ENCODE results near the gene DMD. TPM values are rescaled to one million over a fixed set of nuclear protein-coding genes. Genes with fewer than 3 reads are reported as not detected.

Gene DMD
- total RNA-seq, 1 experiment from 2014 or later, result 25.3 TPM

DNA sequence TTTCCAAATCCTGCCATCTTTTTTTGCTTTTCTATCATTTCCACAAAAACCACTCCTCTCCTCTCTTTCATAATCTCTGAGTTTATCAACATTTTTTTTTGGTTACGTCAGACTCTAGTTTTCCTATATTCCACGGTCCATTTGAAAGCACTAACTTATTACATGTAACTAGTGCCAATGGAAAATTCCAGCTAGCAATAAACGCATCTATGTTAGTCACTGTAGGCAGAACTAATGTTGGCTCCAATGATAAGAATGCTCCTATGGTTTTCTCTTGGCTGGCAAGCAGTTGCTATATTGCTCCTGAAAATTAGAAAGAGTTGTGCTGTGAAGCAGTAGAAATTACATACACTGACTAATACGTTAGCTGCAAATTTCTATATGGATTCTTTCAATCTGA, 1504.9 kb downstream of the DMD start:
- ChIA-PET POLR2A (ENCODE audit: unreplicated experiment) (no interaction called here), CTCF (no interaction called here)
- no TSS peak for BruUV-seq (replicated peaks)

DNA sequence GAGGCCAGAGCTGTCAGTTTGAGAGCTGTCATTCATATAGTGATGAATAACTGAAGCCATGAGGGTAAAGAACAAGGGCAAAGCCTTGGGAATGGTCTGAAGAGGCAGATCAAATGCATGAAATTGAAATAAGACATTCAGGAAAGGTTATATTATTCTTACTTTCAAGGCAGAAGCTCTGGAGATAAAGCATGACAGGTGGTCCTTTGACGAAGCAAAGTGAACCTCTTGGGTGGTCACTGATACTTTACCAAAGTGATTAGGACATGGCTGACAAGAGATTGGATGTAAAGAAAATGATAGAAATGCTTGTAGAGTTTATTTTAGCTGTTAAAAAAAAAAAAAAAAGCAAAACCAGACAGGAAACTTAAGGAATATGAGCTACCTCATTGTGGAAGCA, 1505.5 kb downstream of the DMD start:
- POLR2A ChIA-PET (ENCODE audit: unreplicated experiment), result no interaction called here
- no peak for DNase-seq
- CTCF ChIA-PET, result no interaction called here

More for the DNA sequence above, 1504.9 kb downstream of the DMD start:
- Histone ChIP-seq H3K27me3 (ENCODE audit: insufficient read depth, low read depth) (no peaks in the 10 kb centered on the region), H3K36me3 (ENCODE audit: low read depth) (no peaks in the 10 kb centered on the region), H3K9me3 (ENCODE audit: insufficient read depth, low read depth) (no peaks in the 10 kb centered on the region), H2AFZ (no peak overlapping the region), H3K4me2 (no peak overlapping the region), H3K9me2 (ENCODE audit: insufficient read depth) (no peaks in the 10 kb centered on the region), H3K79me2 (ENCODE audit: low read depth) (no peaks in the 10 kb centered on the region), H3K27ac (no peak overlapping the region), H4K20me1 (ENCODE audit: insufficient read depth) (no peaks in the 10 kb centered on the region), H3K4me3 (no peak overlapping the region), H3F3A (ENCODE audit: insufficient read depth, low read depth) (no peaks in the 10 kb centered on the region), H3K4me1 (replicated peaks; ENCODE audit: insufficient read depth) (no peaks in the 10 kb centered on the region)
- DNase-seq, result no peak
- TF ChIP-seq EZH2 (IDR thresholded peaks at IDR 0.05; ENCODE audit: low read depth) (no peak), CTCF (conservative IDR thresholded peaks at IDR 0.05) (no peak)
- intact Hi-C loops (cut with micrococcal nuclease; ENCODE audit: unreplicated experiment), result no loop called here

GRCh38 chrX:31704938-31705337, 1506.4 kb downstream of the DMD start:
- CTCF ChIA-PET, result no interaction called here
- POLR2A ChIA-PET (ENCODE audit: unreplicated experiment), result no interaction called here
- H3K27me3 ChIP-seq (ENCODE audit: insufficient read depth, low read depth), result no peaks in the 10 kb centered on the region
- H3K27ac ChIP-seq, result no peak overlapping the region
- no peak overlapping the region for H3K4me2 ChIP-seq
- no peaks in the 10 kb centered on the region for H3F3A ChIP-seq (ENCODE audit: insufficient read depth, low read depth)
- TF ChIP-seq EZH2 (IDR thresholded peaks at IDR 0.05; ENCODE audit: low read depth) (no peak), CTCF (conservative IDR thresholded peaks at IDR 0.05) (no peak)
- DNase-seq, result no peak
- intact Hi-C loops (cut with micrococcal nuclease; ENCODE audit: unreplicated experiment), result no loop called here
- no peaks in the 10 kb centered on the region for H3K36me3 ChIP-seq (ENCODE audit: low read depth)
- no peaks in the 10 kb centered on the region for H4K20me1 ChIP-seq (ENCODE audit: insufficient read depth)
- H3K4me1 ChIP-seq (replicated peaks; ENCODE audit: insufficient read depth), result no peaks in the 10 kb centered on the region
- no TSS peak for BruUV-seq (replicated peaks)
- no peaks in the 10 kb centered on the region for H3K9me3 ChIP-seq (ENCODE audit: insufficient read depth, low read depth)
- no peak overlapping the region for H3K4me3 ChIP-seq
- H2AFZ ChIP-seq, result no peak overlapping the region
- no peaks in the 10 kb centered on the region for H3K9me2 ChIP-seq (ENCODE audit: insufficient read depth)
- no peaks in the 10 kb centered on the region for H3K79me2 ChIP-seq (ENCODE audit: low read depth)

More for the DNA sequence above, 1505.5 kb downstream of the DMD start:
- no peak for TF ChIP-seq CTCF (conservative IDR thresholded peaks at IDR 0.05)
- TF ChIP-seq EZH2 (IDR thresholded peaks at IDR 0.05; ENCODE audit: low read depth), result no peak
- no peaks in the 10 kb centered on the region for H4K20me1 ChIP-seq (ENCODE audit: insufficient read depth)
- H3K4me3 ChIP-seq, result no peak overlapping the region
- H3K36me3 ChIP-seq (ENCODE audit: low read depth), result no peaks in the 10 kb centered on the region
- H3K27ac ChIP-seq, result no peak overlapping the region
- H3K79me2 ChIP-seq (ENCODE audit: low read depth), result no peaks in the 10 kb centered on the region
- no peak overlapping the region for H3K4me2 ChIP-seq
- H3K9me3 ChIP-seq (ENCODE audit: insufficient read depth, low read depth), result no peaks in the 10 kb centered on the region
- intact Hi-C loops (cut with micrococcal nuclease; ENCODE audit: unreplicated experiment), result no loop called here
- no peak overlapping the region for H2AFZ ChIP-seq
- no peaks in the 10 kb centered on the region for H3K9me2 ChIP-seq (ENCODE audit: insufficient read depth)
- no peaks in the 10 kb centered on the region for H3K27me3 ChIP-seq (ENCODE audit: insufficient read depth, low read depth)
- H3K4me1 ChIP-seq (replicated peaks; ENCODE audit: insufficient read depth), result no peaks in the 10 kb centered on the region
- BruUV-seq (replicated peaks), result no TSS peak
- H3F3A ChIP-seq (ENCODE audit: insufficient read depth, low read depth), result no peaks in the 10 kb centered on the region
